IMR-90 (cell line): ENCODE results near the gene SNX22. TPM values are rescaled to one million over a fixed set of nuclear protein-coding genes. Genes with fewer than 3 reads are reported as not detected.

Source experiments
- ATAC-seq: fragments of 200-7000 bp; cut with Tn5 transposase; 2 replicates; pipeline ENCODE4 v1.9.1; 2020; ENCODE audit warnings: low read depth, mild to moderate bottlenecking, moderate library complexity
- BruUV-seq: library from RNA; stranded (reverse); fragments of 400-500 nt; replicated peaks from 2 replicates; lab custom pipeline; 2021; lab: Mats Ljungman, UMichigan
- CTCF ChIA-PET: fragments of 300-600 bp; formaldehyde crosslinking; extraction: SDS; loops from one replicate; lab custom pipeline; 2021; ENCODE audit warnings: antibody characterized with exemption; lab: Yijun Ruan, JAX
- POLR2A ChIA-PET: fragments of 300-600 bp; sonication (Branson Sonifier 250); formaldehyde crosslinking; loops from one replicate; lab custom pipeline; 2022; ENCODE audit warnings: antibody characterized with exemption; ENCODE audit not compliant: unreplicated experiment; lab: Charles Lee
- DNase-seq: peaks from one replicate; pipeline ENCODE4 v3.0.0; 2013
- H2AFZ ChIP-seq: replicated peaks from 2 replicates; pipeline ENCODE3; 2013; ENCODE audit warnings: low read length, mild to moderate bottlenecking; ENCODE audit not compliant: poor library complexity
- H2AK5ac ChIP-seq: 2 replicates; pipeline ENCODE4 v1.6.1; 2013; ENCODE audit warnings: low read depth, low read length, inconsistent platforms
- H2AK9ac ChIP-seq: replicated peaks from 2 replicates; pipeline ENCODE3; 2013; ENCODE audit warnings: mild to moderate bottlenecking, low read depth, low read length, moderate library complexity; ENCODE audit not compliant: poor library complexity
- H2BK120ac ChIP-seq: 2 replicates; pipeline ENCODE4 v1.6.1; 2013; ENCODE audit warnings: low read depth, low read length, inconsistent platforms
- H2BK15ac ChIP-seq: 3 replicates; pipeline ENCODE4 v1.6.1; 2013; ENCODE audit warnings: low read depth, low read length, inconsistent platforms
- H2BK20ac ChIP-seq: 2 replicates; pipeline ENCODE4 v1.6.1; 2013; ENCODE audit warnings: low read depth, mild to moderate bottlenecking, inconsistent platforms, low read length, moderate library complexity
- H2BK5ac ChIP-seq: 2 replicates; pipeline ENCODE4 v1.6.1; 2013; ENCODE audit warnings: mild to moderate bottlenecking, low read depth, low read length, inconsistent platforms; ENCODE audit not compliant: poor library complexity, severe bottlenecking
- H3K14ac ChIP-seq: replicated peaks from 2 replicates; pipeline ENCODE4 v1.6.1; 2013; ENCODE audit warnings: low read depth, low read length, inconsistent platforms
- H3K18ac ChIP-seq: 2 replicates; pipeline ENCODE4 v1.6.1; 2013; ENCODE audit warnings: low read depth, low read length, control low read depth
- H3K23ac ChIP-seq: 2 replicates; pipeline ENCODE4 v1.6.1; 2013; ENCODE audit warnings: low read depth, low read length, inconsistent platforms
- H3K27ac ChIP-seq: 2 replicates; pipeline ENCODE4 v1.5.1; 2013; ENCODE audit warnings: mild to moderate bottlenecking, control low read depth, low read length; ENCODE audit not compliant: insufficient read depth
- H3K27me3 ChIP-seq: 2 replicates; pipeline ENCODE4 v1.6.1; 2013; ENCODE audit warnings: low read length; ENCODE audit not compliant: control insufficient read depth, insufficient read depth
- H3K36me3 ChIP-seq: 2 replicates; pipeline ENCODE4 v1.6.1; 2013; ENCODE audit warnings: low read length, mixed read lengths; ENCODE audit not compliant: control insufficient read depth, insufficient read depth
- H3K4ac ChIP-seq: 2 replicates; pipeline ENCODE4 v1.6.1; 2013; ENCODE audit warnings: low read depth, low read length, inconsistent platforms
- H3K4me1 ChIP-seq: 2 replicates; pipeline ENCODE4 v1.6.1; 2013; ENCODE audit warnings: low read length, mixed read lengths; ENCODE audit not compliant: control insufficient read depth, insufficient read depth
- H3K4me2 ChIP-seq: 2 replicates; pipeline ENCODE4 v1.6.1; 2013; ENCODE audit warnings: low read depth, mild to moderate bottlenecking, control low read depth, low read length, moderate library complexity
- H3K4me3 ChIP-seq: 2 replicates; pipeline ENCODE4 v1.5.1; 2013; ENCODE audit warnings: low read depth, mild to moderate bottlenecking, control low read depth, low read length, moderate library complexity; ENCODE audit not compliant: insufficient read depth
- H3K56ac ChIP-seq: 2 replicates; pipeline ENCODE4 v1.6.1; 2013; ENCODE audit warnings: low read length, inconsistent platforms; ENCODE audit not compliant: insufficient read depth; ENCODE audit errors: extremely low read depth
- H3K79me1 ChIP-seq, 2 experiments: 2 replicates each; pipeline ENCODE4 v1.6.1; 2013; ENCODE audit warnings: low read length in 2 of 2, inconsistent platforms in 1 of 2, low read depth in 1 of 2
- H3K9ac ChIP-seq: 2 replicates; pipeline ENCODE4 v1.6.1; 2013; ENCODE audit warnings: low read depth, low read length, control low read depth
- H3K9me1 ChIP-seq: 2 replicates; pipeline ENCODE4 v1.6.1; 2013; ENCODE audit warnings: low read length, inconsistent platforms; ENCODE audit not compliant: insufficient read depth
- H3K9me3 ChIP-seq: 2 replicates; pipeline ENCODE4 v1.6.1; 2013; ENCODE audit warnings: low read length; ENCODE audit not compliant: control insufficient read depth, insufficient read depth
- H4K20me1 ChIP-seq: 2 replicates; pipeline ENCODE4 v1.6.1; 2013; ENCODE audit warnings: low read length, inconsistent platforms; ENCODE audit not compliant: insufficient read depth
- H4K5ac ChIP-seq: 2 replicates; pipeline ENCODE4 v1.6.1; 2013; ENCODE audit warnings: mild to moderate bottlenecking, low read depth, low read length, control low read depth
- H4K8ac ChIP-seq, 2 experiments: 2 replicates each; pipeline ENCODE4 v1.6.1; 2013; ENCODE audit warnings: low read depth in 2 of 2, low read length in 2 of 2, control low read depth in 1 of 2, inconsistent platforms in 1 of 2
- H4K91ac ChIP-seq: 2 replicates; pipeline ENCODE4 v1.6.1; 2013; ENCODE audit warnings: low read depth, low read length, inconsistent platforms; ENCODE audit not compliant: insufficient read depth
- BHLHE40 ChIP-seq: fragments of 150-350 bp; IDR thresholded peaks from 2 replicates; pipeline ENCODE4 v1.6.1; 2016; ENCODE audit warnings: mild to moderate bottlenecking, low read depth, low read length
- CEBPB ChIP-seq: IDR thresholded peaks from 2 replicates; pipeline ENCODE4 v1.6.1; 2012; ENCODE audit warnings: low read depth, low read length, improper control_type of control experiment
- CHD1 ChIP-seq: IDR thresholded peaks from 2 replicates; pipeline ENCODE4 v1.6.1; 2012; ENCODE audit warnings: low read depth, low read length, improper control_type of control experiment
- CTCF ChIP-seq: conservative IDR thresholded peaks from 2 replicates; pipeline ENCODE4 v1.5.1; 2012; ENCODE audit warnings: mild to moderate bottlenecking, low read depth, low read length, improper control_type of control experiment
- FOS ChIP-seq: fragments of 150-350 bp; IDR thresholded peaks from 2 replicates; pipeline ENCODE4 v1.6.1; 2016; ENCODE audit warnings: low read depth, low read length
- MAFK ChIP-seq: IDR thresholded peaks from 2 replicates; pipeline ENCODE4 v1.6.1; 2012; ENCODE audit warnings: low read depth, low read length, improper control_type of control experiment
- MAZ ChIP-seq: IDR thresholded peaks from 2 replicates; pipeline ENCODE4 v1.6.1; 2012; ENCODE audit warnings: low read depth, mild to moderate bottlenecking, low read length, improper control_type of control experiment, moderate library complexity, borderline replicate concordance
- MXI1 ChIP-seq: IDR thresholded peaks from 2 replicates; pipeline ENCODE4 v1.6.1; 2012; ENCODE audit warnings: low read depth, mild to moderate bottlenecking, low read length, moderate library complexity, borderline replicate concordance
- NFE2L2 ChIP-seq: fragments of 150-350 bp; IDR thresholded peaks from 2 replicates; pipeline ENCODE4 v1.6.1; 2016; ENCODE audit warnings: low read depth, mild to moderate bottlenecking, low read length
- POLR2A ChIP-seq: IDR thresholded peaks from 2 replicates; pipeline ENCODE4 v1.6.1; 2012; ENCODE audit warnings: mild to moderate bottlenecking, low read depth, low read length
- RAD21 ChIP-seq: IDR thresholded peaks from 2 replicates; pipeline ENCODE4 v1.6.1; 2012; ENCODE audit warnings: low read length, improper control_type of control experiment
- RFX5 ChIP-seq: IDR thresholded peaks from 2 replicates; pipeline ENCODE4 v1.8.0; 2012; ENCODE audit warnings: low read depth, mild to moderate bottlenecking, low read length, moderate library complexity
- SMC3 ChIP-seq: fragments of 150-350 bp; IDR thresholded peaks from 2 replicates; pipeline ENCODE4 v1.6.1; 2016; ENCODE audit warnings: low read depth, mild to moderate bottlenecking, antibody characterized with exemption, low read length, moderate library complexity
- USF2 ChIP-seq: fragments of 150-350 bp; IDR thresholded peaks from 2 replicates; pipeline ENCODE4 v1.6.1; 2017; ENCODE audit warnings: mild to moderate bottlenecking, antibody characterized with exemption, low read length, low read depth
- WGBS, 2 experiments: methylation state at CpG; one replicate each; pipeline versions ENCODE4 v1.1.5 to v1.1.7; 2013; ENCODE audit warnings: missing lambda C conversion rate in 2 of 2; ENCODE audit not compliant: insufficient read length in 1 of 2; ENCODE audit errors: extremely low coverage in 2 of 2; 5-methylcytosine and 5-hydroxymethylcytosine counted together
- dilution Hi-C: fragments of 300-500 bp; cut with HindIII; formaldehyde crosslinking; loops from one replicate; pipeline ENCODE4 v1.14.3; 2018; ENCODE audit warnings: low sequenced_read_pairs; ENCODE audit not compliant: unreplicated experiment
- in situ Hi-C: fragments of 300-500 bp; cut with MboI; formaldehyde crosslinking; loops from 3 replicates; pipeline ENCODE4 v1.14.3; 2019; ENCODE audit warnings: low sequenced_read_pairs, inconsistent platforms, mixed read lengths
- intact Hi-C: fragments of 100-400 bp; cut with micrococcal nuclease; formaldehyde crosslinking; loops from 2 replicates; pipeline ENCODE4 v1.10.0; 2022
- polyA plus RNA-seq, 3 experiments: library from polyadenylated mRNA; depleted of rRNA; stranded (reverse); fragments of >200 nt; gene quantifications; 2 replicates each; pipeline ENCODE4 v1.2.3, GENCODE V29; 2012; ENCODE audit warnings: low replicate concordance in 1 of 3
- total RNA-seq: library from RNA; depleted of rRNA; stranded (reverse); fragments of >200 nt; gene quantifications from 2 replicates; pipeline ENCODE4 v1.2.3, GENCODE V29; 2012

SNX22 gene
- total and polyA plus RNA-seq, 2 of the 4 experiments (the other 2 are of a cell fraction) = 0.12 to 0.18 TPM

GRCh38 chr15:64130159-64130558 is 21.4 kb upstream of the SNX22 start:
- Histone ChIP-seq H4K5ac (no peak overlapping the region), H3K4me3 (no peak overlapping the region), H3K4ac (no peak overlapping the region), H3K27me3 (no peaks in the 10 kb centered on the region), H3K18ac (no peak overlapping the region), H3K79me1 (peaks cover 2 to 19% of the 10 kb centered on the region in 2 experiments; a peak in 2 of 4 replicates), H3K9me1 (peaks cover 17% of the 10 kb centered on the region), H2BK5ac (no peak overlapping the region), H4K8ac (no peak overlapping the region), H3K4me2 (no peak overlapping the region), H3K23ac (no peak overlapping the region), H2BK20ac (no peak overlapping the region), H3K14ac (no peak overlapping the region), H2BK15ac (no peak overlapping the region), H3K56ac (no peak overlapping the region), H3K9me3 (no peaks in the 10 kb centered on the region), H2BK120ac (no peak overlapping the region), H3K4me1 (no peaks in the 10 kb centered on the region; the same call in 1 of the 2 replicates), H2AK5ac (no peak overlapping the region), H4K20me1 (0 out of 2 replicates have a peak, but pooled peaks cover 5% of the 10 kb centered on the region), H2AFZ (no peak overlapping the region), H3K27ac (no peak overlapping the region), H3K36me3 (peaks cover 63% of the 10 kb centered on the region), H4K91ac (no peak overlapping the region), H3K9ac (no peak overlapping the region), H2AK9ac (no peak overlapping the region)
- in situ Hi-C loops = no loop called here
- TF ChIP-seq SMC3 (no peak), FOS (no peak), MAFK (no peak), NFE2L2 (no peak), RAD21 (no peak), POLR2A (no peak), CEBPB (no peak), RFX5 (no peak), CHD1 (no peak), BHLHE40 (no peak), MXI1 (no peak), MAZ (no peak), CTCF (no peak), USF2 (no peak)
- no TSS peak for BruUV-seq
- ChIA-PET CTCF (no interaction called here), POLR2A (no interaction called here)
- no CpG with 5 or more reads among the region's 3 CpGs for WGBS, 2 experiments
- DNase-seq (no peak), ATAC-seq (no peak)
- intact Hi-C loops = no loop called here
- dilution Hi-C loops = no loop called here
